ENCODE data around the gene KCNIP3. TPM values are rescaled to one million over a fixed set of nuclear protein-coding genes. Genes with fewer than 3 reads are reported as not detected.

The KCNIP3 gene
- total and polyA plus RNA-seq, 4 donors, result 0.26 to 1.1 (median 0.62) TPM

- 75% methylated on average over 12 of the region's 12 CpGs for WGBS
- no peak overlapping the region for H3K9ac ChIP-seq (ENCODE audit: low read depth in 1 of 2, low read length in 2 of 2)
- no peak for TF ChIP-seq RAD21 (IDR thresholded peaks at IDR 0.05)
- no peak for TF ChIP-seq TAF1 (conservative IDR thresholded peaks at IDR 0.05)
- TF ChIP-seq MAX (IDR thresholded peaks at IDR 0.05), result no peak
- no peak for TF ChIP-seq CTCF (IDR thresholded peaks at IDR 0.05; ENCODE audit: low read depth, low read length, missing input control)
- no peak for TF ChIP-seq ATF3 (IDR thresholded peaks at IDR 0.05)
- no peak for TF ChIP-seq REST (IDR thresholded peaks at IDR 0.05)
- no peak for TF ChIP-seq NR2F2 (IDR thresholded peaks at IDR 0.05)
- H3K27ac ChIP-seq (ENCODE audit: low read depth in 1 of 2, low read length in 2 of 2), result no peak overlapping the region
- no peaks in the 10 kb centered on the region for H3K36me3 ChIP-seq (ENCODE audit: control insufficient read depth in 4 of 4, insufficient read depth in 3 of 4, low read depth in 1 of 4, low read length in 3 of 4)
- no peak overlapping the region for H3K4me3 ChIP-seq (ENCODE audit: low read depth in 1 of 3, low read length in 3 of 3)
- peaks cover 5 to 32% (median 21%) of the 10 kb centered on the region in 4 donors for H3K4me1 ChIP-seq (ENCODE audit: control insufficient read depth in 4 of 4, insufficient read depth in 4 of 4, low read length in 3 of 4)
- no peaks in the 10 kb centered on the region for H3K27me3 ChIP-seq (ENCODE audit: control insufficient read depth in 4 of 4, insufficient read depth in 4 of 4, low read length in 3 of 4)
- no peaks in the 10 kb centered on the region for H3K9me3 ChIP-seq (ENCODE audit: control insufficient read depth in 4 of 4, low read length in 3 of 4)
- no peak for DNase-seq (ENCODE audit: low spot score)
Observed at GRCh38 chr2:95384854-95385569, 87.9 kb downstream of the KCNIP3 start.

GRCh38 chr2:95385570-95385984 is 88.4 kb downstream of the KCNIP3 start:
- no peak overlapping the region for H3K27ac ChIP-seq (ENCODE audit: low read depth in 1 of 2, low read length in 2 of 2)
- H3K36me3 ChIP-seq (ENCODE audit: control insufficient read depth in 4 of 4, insufficient read depth in 3 of 4, low read depth in 1 of 4, low read length in 3 of 4), result no peaks in the 10 kb centered on the region
- 92% methylated on average over 12 of the region's 12 CpGs for whole genome bisulfite sequencing
- H3K9me3 ChIP-seq (ENCODE audit: control insufficient read depth in 4 of 4, low read length in 3 of 4), result no peaks in the 10 kb centered on the region
- DNase-seq (ENCODE audit: low spot score), result no peak
- no peak for TF ChIP-seq CTCF (IDR thresholded peaks at IDR 0.05; ENCODE audit: low read depth, low read length, missing input control)
- no peak for TF ChIP-seq JUND (IDR thresholded peaks at IDR 0.05)
- TF ChIP-seq NR2F2 (IDR thresholded peaks at IDR 0.05), result no peak
- no peak for TF ChIP-seq ATF3 (IDR thresholded peaks at IDR 0.05)
- no peak for TF ChIP-seq YY1 (IDR thresholded peaks at IDR 0.05)
- peaks cover 5 to 37% (median 25%) of the 10 kb centered on the region in 4 donors for H3K4me1 ChIP-seq (ENCODE audit: control insufficient read depth in 4 of 4, insufficient read depth in 4 of 4, low read length in 3 of 4)
- no peaks in the 10 kb centered on the region for H3K27me3 ChIP-seq (ENCODE audit: control insufficient read depth in 4 of 4, insufficient read depth in 4 of 4, low read length in 3 of 4)
- H3K9ac ChIP-seq (ENCODE audit: low read depth in 1 of 2, low read length in 2 of 2), result no peak overlapping the region
- no peak overlapping the region for H3K4me3 ChIP-seq (ENCODE audit: low read depth in 1 of 3, low read length in 3 of 3)

Measured in liver (tissue), 9 donors.